ENCODE results near the gene TMCC3.

The TMCC3 gene

DNA sequence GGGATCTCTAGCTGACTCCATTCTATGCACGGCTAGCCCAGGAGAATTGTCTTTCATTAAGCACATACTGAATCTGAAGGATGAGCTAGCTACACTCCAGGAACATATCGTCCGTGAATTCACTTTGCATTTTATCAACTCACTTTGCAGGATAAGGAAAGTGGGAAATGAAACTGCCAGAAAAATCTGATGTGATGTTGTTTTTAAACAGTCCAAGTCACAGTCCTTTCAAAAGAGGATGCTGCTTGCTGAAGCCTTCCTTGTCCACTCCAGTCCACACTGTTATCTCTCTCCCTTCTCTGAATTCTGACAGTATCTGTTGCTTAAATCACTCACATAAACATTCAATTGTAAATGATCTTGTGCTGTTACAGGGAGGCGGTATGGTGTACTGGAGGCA, 12.7 kb upstream of the TMCC3 start:
- Histone ChIP-seq H3K9me3 (ENCODE audit: control insufficient read depth, insufficient read depth, low read length) (no peaks in the 10 kb centered on the region), H3K36me3 (ENCODE audit: insufficient read depth, low read length) (no peaks in the 10 kb centered on the region), H3K4me1 (ENCODE audit: insufficient read depth, low read length) (peaks cover 9% of the 10 kb centered on the region; the same call in 1 of the 2 replicates), H3K9ac (ENCODE audit: low read depth, low read length) (no peak overlapping the region)

GRCh38 chr12:94660436-94660835, 10.1 kb upstream of the TMCC3 start:
- no peaks in the 10 kb centered on the region for H3K9me3 ChIP-seq (ENCODE audit: control insufficient read depth, insufficient read depth, low read length)

GRCh38 chr12:94659346-94659930, 9.1 kb upstream of the TMCC3 start:
- H3K9ac ChIP-seq (ENCODE audit: low read depth, low read length): no peak overlapping the region
- H3K9me3 ChIP-seq (ENCODE audit: control insufficient read depth, insufficient read depth, low read length): no peaks in the 10 kb centered on the region
- peaks cover 9% of the 10 kb centered on the region; the same call in 1 of the 2 replicates for H3K4me1 ChIP-seq (ENCODE audit: insufficient read depth, low read length)

More at GRCh38 chr12:94660436-94660835, 10.1 kb upstream of the TMCC3 start:
- Histone ChIP-seq H3K9ac (ENCODE audit: low read depth, low read length) (no peak overlapping the region), H3K4me1 (ENCODE audit: insufficient read depth, low read length) (peaks cover 9% of the 10 kb centered on the region; the same call in 1 of the 2 replicates), H3K36me3 (ENCODE audit: insufficient read depth, low read length) (no peaks in the 10 kb centered on the region)

GRCh38 chr12:94658931-94659330, 8.6 kb upstream of the TMCC3 start:
- H3K9me3 ChIP-seq (ENCODE audit: control insufficient read depth, insufficient read depth, low read length): no peaks in the 10 kb centered on the region
- no peak overlapping the region for H3K9ac ChIP-seq (ENCODE audit: low read depth, low read length)

More at GRCh38 chr12:94659346-94659930, 9.1 kb upstream of the TMCC3 start:
- no peaks in the 10 kb centered on the region for H3K36me3 ChIP-seq (ENCODE audit: insufficient read depth, low read length)

GRCh38 chr12:94656556-94656955, 6.2 kb upstream of the TMCC3 start:
- peaks cover 9% of the 10 kb centered on the region; the same call in 1 of the 2 replicates for H3K4me1 ChIP-seq (ENCODE audit: insufficient read depth, low read length)
- no peak overlapping the region for H3K9ac ChIP-seq (ENCODE audit: low read depth, low read length)
- no peaks in the 10 kb centered on the region for H3K36me3 ChIP-seq (ENCODE audit: insufficient read depth, low read length)
- H3K9me3 ChIP-seq (ENCODE audit: control insufficient read depth, insufficient read depth, low read length): no peaks in the 10 kb centered on the region

More at GRCh38 chr12:94658931-94659330, 8.6 kb upstream of the TMCC3 start:
- H3K4me1 ChIP-seq (ENCODE audit: insufficient read depth, low read length): peaks cover 9% of the 10 kb centered on the region; the same call in 1 of the 2 replicates
- no peaks in the 10 kb centered on the region for H3K36me3 ChIP-seq (ENCODE audit: insufficient read depth, low read length)

GRCh38 chr12:94649349-94650142, 811 bp downstream of the TMCC3 start:
- H3K9ac ChIP-seq (ENCODE audit: low read depth, low read length): peak overlapping the region; percentile 52
- no peaks in the 10 kb centered on the region for H3K36me3 ChIP-seq (ENCODE audit: insufficient read depth, low read length)
- H3K9me3 ChIP-seq (ENCODE audit: control insufficient read depth, insufficient read depth, low read length): no peaks in the 10 kb centered on the region
- no peaks in the 10 kb centered on the region for H3K4me1 ChIP-seq (ENCODE audit: insufficient read depth, low read length)

DNA sequence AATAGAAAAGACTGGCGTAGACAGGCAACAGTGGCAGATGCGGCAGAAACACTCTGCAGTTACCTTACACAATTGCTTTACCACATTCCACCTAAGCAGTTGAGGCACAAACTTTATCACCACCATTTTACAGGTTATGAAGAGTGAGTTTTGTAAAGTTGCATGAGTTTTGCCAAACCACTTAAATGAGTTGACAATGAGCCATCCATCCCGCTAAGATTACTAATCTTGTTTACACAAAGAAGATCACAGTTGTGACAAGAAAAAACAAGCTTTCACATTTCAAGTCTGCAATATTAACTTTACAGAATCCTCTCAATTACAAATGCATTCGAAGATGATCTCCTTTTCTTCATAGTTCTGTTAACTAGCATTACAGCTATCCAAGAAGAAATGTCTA, 1.8 kb downstream of the TMCC3 start:
- Histone ChIP-seq H3K36me3 (ENCODE audit: insufficient read depth, low read length) (no peaks in the 10 kb centered on the region), H3K9ac (ENCODE audit: low read depth, low read length) (no peak overlapping the region), H3K9me3 (ENCODE audit: control insufficient read depth, insufficient read depth, low read length) (no peaks in the 10 kb centered on the region), H3K4me1 (ENCODE audit: insufficient read depth, low read length) (no peaks in the 10 kb centered on the region)

- Histone ChIP-seq H3K4me1 (ENCODE audit: insufficient read depth, low read length) (no peaks in the 10 kb centered on the region), H3K9me3 (ENCODE audit: control insufficient read depth, insufficient read depth, low read length) (no peaks in the 10 kb centered on the region), H3K9ac (ENCODE audit: low read depth, low read length) (no peak overlapping the region), H3K36me3 (ENCODE audit: insufficient read depth, low read length) (no peaks in the 10 kb centered on the region)
Measured at GRCh38 chr12:94644141-94644979, 6.0 kb downstream of the TMCC3 start.

- H3K9ac ChIP-seq (ENCODE audit: low read depth, low read length): no peak overlapping the region
- no peaks in the 10 kb centered on the region for H3K4me1 ChIP-seq (ENCODE audit: insufficient read depth, low read length)
- H3K9me3 ChIP-seq (ENCODE audit: control insufficient read depth, insufficient read depth, low read length): no peaks in the 10 kb centered on the region
- no peaks in the 10 kb centered on the region for H3K36me3 ChIP-seq (ENCODE audit: insufficient read depth, low read length)
Measured at GRCh38 chr12:94643606-94644005, 6.8 kb downstream of the TMCC3 start.

GRCh38 chr12:94641283-94641682, 9.1 kb downstream of the TMCC3 start:
- no peaks in the 10 kb centered on the region for H3K9me3 ChIP-seq (ENCODE audit: control insufficient read depth, insufficient read depth, low read length)
- no peaks in the 10 kb centered on the region for H3K4me1 ChIP-seq (ENCODE audit: insufficient read depth, low read length)
- no peaks in the 10 kb centered on the region for H3K36me3 ChIP-seq (ENCODE audit: insufficient read depth, low read length)
- no peak overlapping the region for H3K9ac ChIP-seq (ENCODE audit: low read depth, low read length)

DNA sequence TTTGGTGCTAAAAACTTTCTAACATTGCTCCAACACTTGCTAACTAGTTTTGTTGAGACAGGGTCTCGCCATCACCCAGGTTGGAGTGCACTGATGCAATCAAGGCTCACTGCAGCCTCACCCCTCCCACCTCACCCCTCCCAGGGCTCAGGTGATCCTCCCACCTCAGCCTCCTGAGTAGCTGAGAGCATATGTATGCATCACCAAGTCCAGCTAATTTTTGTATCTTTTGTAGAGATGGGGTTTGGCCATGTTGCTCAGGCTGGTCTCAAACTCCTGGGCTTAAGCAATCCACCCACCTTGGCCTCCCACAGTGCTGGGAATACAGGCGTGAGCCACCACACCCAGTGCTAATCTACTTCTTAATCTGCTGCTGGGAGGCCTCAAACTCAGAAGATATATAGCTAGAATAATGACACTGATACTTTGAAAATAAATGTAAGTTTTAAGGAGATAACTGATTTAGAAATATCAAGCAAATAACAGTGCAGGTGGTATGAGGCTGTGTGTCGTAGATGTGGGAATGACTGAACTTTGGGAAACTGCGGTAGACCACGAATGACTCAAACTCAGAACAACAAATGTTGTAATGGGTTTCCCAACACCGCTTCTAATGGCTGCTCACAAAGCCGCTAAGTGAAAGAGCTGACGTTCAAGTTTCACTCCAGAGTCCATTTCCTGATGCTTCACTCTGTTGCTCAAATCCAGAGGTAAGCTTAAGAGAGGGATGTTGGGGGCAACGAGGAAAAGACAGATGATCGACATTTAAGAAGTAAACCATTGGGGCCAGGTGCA, 10.0 kb downstream of the TMCC3 start:
- no peaks in the 10 kb centered on the region for H3K36me3 ChIP-seq (ENCODE audit: insufficient read depth, low read length)
- H3K4me1 ChIP-seq (ENCODE audit: insufficient read depth, low read length): no peaks in the 10 kb centered on the region
- no peaks in the 10 kb centered on the region for H3K9me3 ChIP-seq (ENCODE audit: control insufficient read depth, insufficient read depth, low read length)
- no peak overlapping the region for H3K9ac ChIP-seq (ENCODE audit: low read depth, low read length)

- Histone ChIP-seq H3K36me3 (ENCODE audit: insufficient read depth, low read length) (no peaks in the 10 kb centered on the region), H3K9ac (ENCODE audit: low read depth, low read length) (no peak overlapping the region), H3K9me3 (ENCODE audit: control insufficient read depth, insufficient read depth, low read length) (no peaks in the 10 kb centered on the region), H3K4me1 (ENCODE audit: insufficient read depth, low read length) (no peaks in the 10 kb centered on the region)
Measured at GRCh38 chr12:94638521-94638920, 11.8 kb downstream of the TMCC3 start.

DNA sequence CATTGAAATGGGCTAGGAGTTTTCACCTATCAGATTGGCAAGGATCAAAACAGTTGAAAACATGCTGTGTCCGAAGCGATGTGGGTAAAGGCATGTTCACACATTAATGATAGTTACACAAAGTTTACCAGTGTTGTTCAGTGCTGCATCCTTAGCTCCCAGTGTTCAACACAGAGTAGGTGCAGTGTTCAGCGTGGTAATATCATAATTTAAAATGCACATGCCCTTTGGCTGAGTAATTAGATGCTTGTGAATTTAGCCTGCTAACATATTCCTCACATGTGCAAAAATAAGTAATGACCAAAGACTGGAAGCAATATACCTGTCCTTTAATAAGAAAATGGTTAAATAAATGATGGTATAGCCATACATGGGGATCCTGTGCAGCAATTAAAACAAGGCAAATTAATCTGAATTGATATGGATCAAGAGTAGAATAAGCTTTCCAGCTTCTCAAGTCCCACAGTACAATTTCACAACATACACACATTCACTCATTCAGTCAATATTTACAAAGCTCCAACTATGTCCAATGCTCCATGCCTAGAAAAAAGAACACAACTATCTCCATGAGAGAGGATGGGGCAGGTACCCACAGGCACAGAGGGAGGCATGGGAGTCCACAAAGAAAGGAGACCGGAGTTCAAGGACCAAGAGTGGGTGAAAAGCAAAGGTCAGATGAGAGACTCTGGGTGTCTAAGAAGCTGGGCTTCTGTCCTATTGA, 12.8 kb downstream of the TMCC3 start:
- no peak overlapping the region for H3K9ac ChIP-seq (ENCODE audit: low read depth, low read length)
- no peaks in the 10 kb centered on the region for H3K36me3 ChIP-seq (ENCODE audit: insufficient read depth, low read length)
- H3K4me1 ChIP-seq (ENCODE audit: insufficient read depth, low read length): no peaks in the 10 kb centered on the region
- H3K9me3 ChIP-seq (ENCODE audit: control insufficient read depth, insufficient read depth, low read length): no peaks in the 10 kb centered on the region
